CD14-positive monocyte (primary cell): Measurements from ENCODE around the gene GJA9. TPM values are rescaled to one million over a fixed set of nuclear protein-coding genes. Genes with fewer than 3 reads are reported as not detected.

Source experiments
- DNase-seq, 3 donors: peaks; one replicate each; pipeline ENCODE4 v3.0.0-alpha.2; 2011 to 2022
- H2AFZ ChIP-seq: 2 replicates; pipeline ENCODE4 v1.6.0; 2012; ENCODE audit warnings: mild to moderate bottlenecking, low read depth, low read length, inconsistent platforms; ENCODE audit not compliant: insufficient read depth, poor library complexity, severe bottlenecking
- H3K27ac ChIP-seq, 2 donors: 1 replicate in 1 of 2; 2 replicates in 1 of 2; pipeline ENCODE4 v1.5.1; 2012 to 2013; ENCODE audit warnings: low read length in 2 of 2, control low read depth in 1 of 2, inconsistent platforms in 1 of 2, low read depth in 1 of 2, mild to moderate bottlenecking in 1 of 2
- H3K27me3 ChIP-seq, 2 donors: one replicate each; pipeline versions ENCODE4 v1.6.0 to v1.6.1; 2011 to 2013; ENCODE audit warnings: low read length in 2 of 2; ENCODE audit not compliant: control insufficient read depth in 2 of 2, insufficient read depth in 2 of 2
- H3K36me3 ChIP-seq, 2 donors: replicated peaks in 1 of 2; 1 replicate in 1 of 2; 2 replicates in 1 of 2; pipeline versions ENCODE4 v1.5.1 to v1.6.1; 2012 to 2013; ENCODE audit warnings: low read length in 2 of 2, control low read depth in 1 of 2, inconsistent platforms in 1 of 2, mild to moderate bottlenecking in 1 of 2; ENCODE audit not compliant: insufficient read depth in 2 of 2, control insufficient read depth in 1 of 2
- H3K4me1 ChIP-seq, 2 donors: 1 replicate in 1 of 2; 2 replicates in 1 of 2; pipeline versions ENCODE4 v1.5.1 to v1.6.1; 2012 to 2013; ENCODE audit warnings: low read length in 2 of 2, control low read depth in 1 of 2, inconsistent platforms in 1 of 2, mild to moderate bottlenecking in 1 of 2, moderate library complexity in 1 of 2; ENCODE audit not compliant: insufficient read depth in 2 of 2, control insufficient read depth in 1 of 2
- H3K4me2 ChIP-seq: replicated peaks from 2 replicates; pipeline ENCODE3; 2012; ENCODE audit warnings: low read length, moderate library complexity, mild to moderate bottlenecking; ENCODE audit not compliant: poor library complexity, severe bottlenecking; ENCODE audit errors: extremely low read depth
- H3K4me3 ChIP-seq, 3 experiments: fragments of 200-600 bp in 1 of 3; sonication (generic) in 1 of 3; replicated peaks in 1 of 3; 1 replicate in 2 of 3; 2 replicates in 1 of 3; pipeline ENCODE4 v1.5.1; 2011 to 2013; ENCODE audit warnings: low read length in 3 of 3, mild to moderate bottlenecking in 3 of 3, control low read depth in 2 of 3, low read depth in 2 of 3, inconsistent platforms in 1 of 3, moderate library complexity in 1 of 3
- H3K79me2 ChIP-seq: 2 replicates; pipeline ENCODE4 v1.6.0; 2012; ENCODE audit warnings: mild to moderate bottlenecking, control low read depth, inconsistent platforms, low read length, moderate library complexity; ENCODE audit not compliant: insufficient read depth
- H3K9ac ChIP-seq: 2 replicates; pipeline ENCODE4 v1.6.0; 2017; ENCODE audit warnings: low read length, mild to moderate bottlenecking; ENCODE audit not compliant: insufficient read depth, poor library complexity, severe bottlenecking
- H3K9me3 ChIP-seq, 2 donors: replicated peaks in 1 of 2; 1 replicate in 1 of 2; 2 replicates in 1 of 2; pipeline versions ENCODE4 v1.5.1 to v1.6.1; 2012 to 2013; ENCODE audit warnings: low read length in 2 of 2, control low read depth in 1 of 2; ENCODE audit not compliant: control insufficient read depth in 1 of 2, insufficient read depth in 1 of 2
- H4K20me1 ChIP-seq: 2 replicates; pipeline ENCODE4 v1.6.0; 2012; ENCODE audit warnings: mild to moderate bottlenecking, low read length, control low read depth, moderate library complexity; ENCODE audit not compliant: insufficient read depth
- H3K27ac Mint-ChIP-seq, 7 donors: one replicate each; pipeline ENCODE4 v1.8.0; 2020; ENCODE audit warnings: mild to moderate bottlenecking in 7 of 7, mixed read lengths in 7 of 7, moderate library complexity in 6 of 7, inconsistent platforms in 2 of 7
- H3K27me3 Mint-ChIP-seq, 3 donors: one replicate each; pipeline ENCODE4 v1.8.0; 2021 to 2022; ENCODE audit warnings: low read depth in 3 of 3, mild to moderate bottlenecking in 3 of 3, mixed read lengths in 3 of 3, moderate library complexity in 3 of 3, inconsistent platforms in 1 of 3
- H3K36me3 Mint-ChIP-seq, 2 donors: one replicate each; pipeline ENCODE4 v1.8.0; 2020; ENCODE audit warnings: mixed read lengths in 2 of 2, inconsistent platforms in 1 of 2, mild to moderate bottlenecking in 1 of 2
- H3K4me1 Mint-ChIP-seq: one replicate; pipeline ENCODE4 v1.8.0; 2020; ENCODE audit warnings: mild to moderate bottlenecking, mixed read lengths
- H3K4me3 Mint-ChIP-seq, 2 donors: one replicate each; pipeline ENCODE4 v1.8.0; 2020; ENCODE audit warnings: mild to moderate bottlenecking in 2 of 2, mixed read lengths in 2 of 2, moderate library complexity in 1 of 2
- H3K9me3 Mint-ChIP-seq, 7 donors: one replicate each; pipeline ENCODE4 v1.8.0; 2020 to 2022; ENCODE audit warnings: mixed read lengths in 7 of 7, mild to moderate bottlenecking in 6 of 7, moderate library complexity in 6 of 7, inconsistent platforms in 2 of 7
- CTCF ChIP-seq: fragments of 200-600 bp; IDR thresholded peaks from one replicate; pipeline ENCODE4 v1.8.0; 2022; ENCODE audit warnings: antibody characterized with exemption, mild to moderate bottlenecking
- WGBS: methylation state at CpG from one replicate; pipeline ENCODE4 v1.1.5; 2013; ENCODE audit warnings: missing lambda C conversion rate; ENCODE audit not compliant: insufficient coverage; 5-methylcytosine and 5-hydroxymethylcytosine counted together
- intact Hi-C, 2 donors: fragments of 100-400 bp; cut with micrococcal nuclease; formaldehyde crosslinking; loops; one replicate each; pipeline versions ENCODE4 v1.15.0 to v1.15.1; 2023
- polyA plus RNA-seq, 3 donors: library from polyadenylated mRNA; depleted of rRNA in 1 of 3; unstranded in 2 of 3; stranded (reverse) in 1 of 3; fragments of 300-500 nt in 2 of 3; fragments of >200 nt in 1 of 3; fragmentation: Illumina TruSeq in 2 of 3; gene quantifications; 1 replicate in 2 of 3; 2 replicates in 1 of 3; pipeline ENCODE4 v1.2.3, GENCODE V29; 2012 to 2021

The GJA9 gene
- polyA plus RNA-seq, 3 donors = not detected

DNA sequence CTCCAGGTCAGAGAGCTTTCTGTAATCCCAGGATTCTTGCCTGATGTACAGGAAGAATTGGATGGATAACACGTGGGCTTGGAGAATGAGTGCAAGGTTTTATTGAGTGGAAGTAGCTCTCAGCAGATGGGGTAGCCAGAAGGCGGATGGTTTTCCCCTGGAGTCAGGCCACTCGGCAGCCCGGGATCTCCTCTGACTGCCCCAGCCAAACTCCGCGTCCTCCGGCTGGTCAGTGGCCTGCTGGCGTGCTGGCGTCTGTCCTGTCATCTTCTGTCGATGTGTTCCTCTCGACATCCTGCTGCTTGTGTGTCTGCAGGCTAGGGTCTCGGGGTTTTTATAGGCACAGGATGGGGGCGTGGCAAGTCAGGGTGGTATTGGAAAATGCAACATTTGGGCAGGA lies 27.4 kb upstream of the GJA9 start:
- Histone ChIP-seq H3K36me3 (no peaks in the 10 kb centered on the region), H3K4me3 (no peak overlapping the region), H3K9me3 (peaks cover 10 to 19% of the 10 kb centered on the region in 2 donors), H3K4me1 (no peaks in the 10 kb centered on the region), H3K4me2 (no peak overlapping the region), H2AFZ (no peak overlapping the region), H3K9ac (no peak overlapping the region), H3K27me3 (no peaks in the 10 kb centered on the region), H4K20me1 (no peaks in the 10 kb centered on the region), H3K79me2 (no peaks in the 10 kb centered on the region), H3K27ac (no peak overlapping the region)
- Mint-ChIP-seq H3K4me3 (no peak overlapping the region), H3K4me1 (no peaks in the 10 kb centered on the region), H3K9me3 (peaks cover 7 to 26% (median 19%) of the 10 kb centered on the region in 7 donors), H3K27me3 (peaks cover 0 to 10% (median 2%) of the 10 kb centered on the region in 3 donors), H3K36me3 (no peaks in the 10 kb centered on the region), H3K27ac (peak overlapping the region in 1 of 7 donors; percentile 64)
- no peak for TF ChIP-seq CTCF
- 95% methylated on average over 13 of the region's 13 CpGs for WGBS
- intact Hi-C loops = no loop called here
- no peak for DNase-seq

GRCh38 chr1:38905985-38906384 lies 24.6 kb upstream of the GJA9 start:
- intact Hi-C loops = no loop called here
- Mint-ChIP-seq H3K27me3 (peaks cover 0 to 5% (median 0%) of the 10 kb centered on the region in 3 donors), H3K36me3 (no peaks in the 10 kb centered on the region), H3K27ac (no peak overlapping the region), H3K4me1 (no peaks in the 10 kb centered on the region), H3K9me3 (peaks cover 7 to 27% (median 22%) of the 10 kb centered on the region in 7 donors), H3K4me3 (no peak overlapping the region)
- Histone ChIP-seq H3K79me2 (no peaks in the 10 kb centered on the region), H3K4me1 (no peaks in the 10 kb centered on the region), H3K9ac (no peak overlapping the region), H3K27ac (no peak overlapping the region), H4K20me1 (no peaks in the 10 kb centered on the region), H3K27me3 (no peaks in the 10 kb centered on the region), H2AFZ (no peak overlapping the region), H3K4me2 (no peak overlapping the region), H3K4me3 (no peak overlapping the region), H3K9me3 (peaks cover 10 to 19% of the 10 kb centered on the region in 2 donors), H3K36me3 (no peaks in the 10 kb centered on the region)
- no peak for DNase-seq
- TF ChIP-seq CTCF = no peak
- WGBS = no CpG with 5 or more reads among the region's 2 CpGs
